HL-60 (cell line): ENCODE results near the gene CPNE4.

ENCODE experiments used
- DNase-seq, 2 experiments: peaks; one replicate each; pipeline ENCODE4 v3.0.0-alpha.2; 2010 to 2020; ENCODE audit warnings: low read depth in 1 of 2, low spot score in 1 of 2
- H3K27ac ChIP-seq: fragments of 250-450 bp; sonication (Bioruptor Pico); replicated peaks from 2 replicates; pipeline ENCODE4 v1.5.1; 2020; ENCODE audit warnings: mild to moderate bottlenecking, moderate library complexity
- H3K27me3 ChIP-seq: fragments of 250-450 bp; sonication (Bioruptor Pico); 2 replicates; pipeline ENCODE4 v1.5.1; 2021; ENCODE audit warnings: mild to moderate bottlenecking, moderate library complexity; ENCODE audit not compliant: insufficient read depth, poor library complexity, severe bottlenecking
- H3K4me3 ChIP-seq: replicated peaks from 2 replicates; pipeline ENCODE4 v1.5.1; 2011; ENCODE audit warnings: mild to moderate bottlenecking, control low read depth, low read length; ENCODE audit not compliant: insufficient read depth
- CTCF ChIP-seq: IDR thresholded peaks from one replicate; pipeline ENCODE4 v1.5.1; 2011; ENCODE audit warnings: low read length, control low read depth, inconsistent platforms; ENCODE audit not compliant: insufficient read depth
- GABPA ChIP-seq: IDR thresholded peaks from 2 replicates; pipeline ENCODE4 v1.6.1; 2012; ENCODE audit warnings: low read depth
- POLR2AphosphoS5 ChIP-seq: IDR thresholded peaks from 2 replicates; pipeline ENCODE4 v1.6.1; 2012; ENCODE audit warnings: low read depth
- SPI1 ChIP-seq: IDR thresholded peaks from 2 replicates; pipeline ENCODE4 v1.6.1; 2012; ENCODE audit warnings: low read depth, mild to moderate bottlenecking, borderline replicate concordance
- TF ChIP-seq, protein P1 (sequence below): IDR thresholded peaks from 2 replicates; pipeline ENCODE4 v1.6.1; 2012; ENCODE audit warnings: low read depth; ENCODE audit not compliant: insufficient replicate concordance

The CPNE4 gene

GRCh38 chr3:131739211-131739610, 295.6 kb downstream of the CPNE4 start:
- no peak for DNase-seq
- H3K27ac ChIP-seq: no peak overlapping the region
- TF ChIP-seq CTCF (no peak), SPI1 (peak; percentile 12; the same call in 1 of the 2 replicates)

GRCh38 chr3:131738095-131738494, 296.7 kb downstream of the CPNE4 start:
- H3K27me3 ChIP-seq: no peaks in the 10 kb centered on the region
- no peak for DNase-seq
- H3K4me3 ChIP-seq: no peak overlapping the region
- no peak overlapping the region for H3K27ac ChIP-seq
- no peak for TF ChIP-seq GABPA
- no peak for TF ChIP-seq SPI1
- TF ChIP-seq, protein P1, sequence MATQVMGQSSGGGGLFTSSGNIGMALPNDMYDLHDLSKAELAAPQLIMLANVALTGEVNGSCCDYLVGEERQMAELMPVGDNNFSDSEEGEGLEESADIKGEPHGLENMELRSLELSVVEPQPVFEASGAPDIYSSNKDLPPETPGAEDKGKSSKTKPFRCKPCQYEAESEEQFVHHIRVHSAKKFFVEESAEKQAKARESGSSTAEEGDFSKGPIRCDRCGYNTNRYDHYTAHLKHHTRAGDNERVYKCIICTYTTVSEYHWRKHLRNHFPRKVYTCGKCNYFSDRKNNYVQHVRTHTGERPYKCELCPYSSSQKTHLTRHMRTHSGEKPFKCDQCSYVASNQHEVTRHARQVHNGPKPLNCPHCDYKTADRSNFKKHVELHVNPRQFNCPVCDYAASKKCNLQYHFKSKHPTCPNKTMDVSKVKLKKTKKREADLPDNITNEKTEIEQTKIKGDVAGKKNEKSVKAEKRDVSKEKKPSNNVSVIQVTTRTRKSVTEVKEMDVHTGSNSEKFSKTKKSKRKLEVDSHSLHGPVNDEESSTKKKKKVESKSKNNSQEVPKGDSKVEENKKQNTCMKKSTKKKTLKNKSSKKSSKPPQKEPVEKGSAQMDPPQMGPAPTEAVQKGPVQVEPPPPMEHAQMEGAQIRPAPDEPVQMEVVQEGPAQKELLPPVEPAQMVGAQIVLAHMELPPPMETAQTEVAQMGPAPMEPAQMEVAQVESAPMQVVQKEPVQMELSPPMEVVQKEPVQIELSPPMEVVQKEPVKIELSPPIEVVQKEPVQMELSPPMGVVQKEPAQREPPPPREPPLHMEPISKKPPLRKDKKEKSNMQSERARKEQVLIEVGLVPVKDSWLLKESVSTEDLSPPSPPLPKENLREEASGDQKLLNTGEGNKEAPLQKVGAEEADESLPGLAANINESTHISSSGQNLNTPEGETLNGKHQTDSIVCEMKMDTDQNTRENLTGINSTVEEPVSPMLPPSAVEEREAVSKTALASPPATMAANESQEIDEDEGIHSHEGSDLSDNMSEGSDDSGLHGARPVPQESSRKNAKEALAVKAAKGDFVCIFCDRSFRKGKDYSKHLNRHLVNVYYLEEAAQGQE: no peak

More at GRCh38 chr3:131739211-131739610, 295.6 kb downstream of the CPNE4 start:
- H3K27me3 ChIP-seq: no peaks in the 10 kb centered on the region
- H3K4me3 ChIP-seq: no peak overlapping the region

- DNase-seq: no peak
- H3K4me3 ChIP-seq: no peak overlapping the region
- TF ChIP-seq GABPA (no peak), POLR2AphosphoS5 (no peak)
- H3K27me3 ChIP-seq: no peaks in the 10 kb centered on the region
- H3K27ac ChIP-seq: no peak overlapping the region
These were observed 299.3 kb downstream of the CPNE4 start for GRCh38 chr3:131735544-131735943.

DNA sequence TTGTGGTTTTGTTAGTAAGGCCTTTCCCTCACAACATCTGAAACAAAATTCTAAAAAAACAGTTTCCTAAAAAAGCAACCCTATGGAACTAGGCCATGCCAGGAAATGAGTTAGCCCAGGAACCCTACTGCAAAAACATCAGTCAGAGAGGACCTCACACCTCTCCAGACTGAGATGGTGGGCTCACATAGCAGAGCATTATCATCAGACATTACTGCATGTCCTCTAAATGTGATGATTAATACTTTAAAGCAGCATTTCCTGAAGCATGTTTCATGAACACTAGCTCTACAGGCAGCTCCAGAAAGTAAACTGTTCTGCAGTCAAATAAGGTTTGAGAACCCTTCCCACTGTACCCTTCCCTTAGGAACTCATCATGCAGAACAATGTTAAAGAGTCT, 299.7 kb downstream of the CPNE4 start:
- no peak for TF ChIP-seq CTCF
- TF ChIP-seq, protein P1: no peak
- TF ChIP-seq SPI1: no peak
- TF ChIP-seq GABPA: no peak
- TF ChIP-seq POLR2AphosphoS5: no peak
- Histone ChIP-seq H3K27ac (no peak overlapping the region), H3K4me3 (no peak overlapping the region), H3K27me3 (no peaks in the 10 kb centered on the region)
- no peak for DNase-seq

GRCh38 chr3:131733086-131733841, 301.6 kb downstream of the CPNE4 start:
- Histone ChIP-seq H3K27me3 (no peaks in the 10 kb centered on the region), H3K4me3 (no peak overlapping the region), H3K27ac (no peak overlapping the region)
- TF ChIP-seq CTCF: no peak
- no peak for TF ChIP-seq SPI1
- TF ChIP-seq GABPA: no peak
- TF ChIP-seq, protein P1: no peak
- TF ChIP-seq POLR2AphosphoS5: no peak
- no peak for DNase-seq
